GM19193 (cell line): ENCODE results near the gene OR12D1.

Experiments used
- POLR2A ChIP-seq: IDR thresholded peaks from 4 replicates; pipeline ENCODE4 v1.6.1; 2011; ENCODE audit not compliant: insufficient read depth, insufficient read length; ENCODE audit errors: extremely low read depth

OR12D1 gene

GRCh38 chr6:29451471-29452193 is 36.9 kb downstream of the OR12D1 start:
- no peak for TF ChIP-seq POLR2A

DNA sequence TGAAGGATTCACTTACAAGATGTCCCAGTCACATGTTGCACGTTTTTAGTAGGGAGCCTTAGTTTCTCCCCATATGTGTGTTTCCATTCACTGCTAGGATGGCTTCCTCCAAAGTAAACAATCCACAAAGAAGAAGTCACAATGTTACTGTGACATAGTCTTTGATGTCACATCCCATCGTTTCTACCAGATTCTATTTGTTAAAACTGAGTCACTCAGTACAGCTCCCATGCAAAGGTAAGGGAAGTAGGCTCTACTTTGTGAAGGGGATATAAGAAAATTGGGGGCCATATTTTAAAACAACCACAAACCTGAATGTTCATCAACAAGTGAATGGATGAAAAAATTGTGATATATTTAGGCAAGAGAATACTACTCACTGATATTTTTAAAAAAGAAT is 42.2 kb downstream of the OR12D1 start, which contains the start of the genes OR11A1 and OR2H1:
TSS of gene OR11A1 (minus strand) at position 101 of the 400 bp plus-strand sequence. CDS start 29,430 bp downstream, outside the sequence.
TSS of gene OR2H1 (plus strand) at position 185 of the 400 bp plus-strand sequence. CDS start 4,615 bp downstream, outside the sequence.
- TF ChIP-seq POLR2A = no peak

DNA sequence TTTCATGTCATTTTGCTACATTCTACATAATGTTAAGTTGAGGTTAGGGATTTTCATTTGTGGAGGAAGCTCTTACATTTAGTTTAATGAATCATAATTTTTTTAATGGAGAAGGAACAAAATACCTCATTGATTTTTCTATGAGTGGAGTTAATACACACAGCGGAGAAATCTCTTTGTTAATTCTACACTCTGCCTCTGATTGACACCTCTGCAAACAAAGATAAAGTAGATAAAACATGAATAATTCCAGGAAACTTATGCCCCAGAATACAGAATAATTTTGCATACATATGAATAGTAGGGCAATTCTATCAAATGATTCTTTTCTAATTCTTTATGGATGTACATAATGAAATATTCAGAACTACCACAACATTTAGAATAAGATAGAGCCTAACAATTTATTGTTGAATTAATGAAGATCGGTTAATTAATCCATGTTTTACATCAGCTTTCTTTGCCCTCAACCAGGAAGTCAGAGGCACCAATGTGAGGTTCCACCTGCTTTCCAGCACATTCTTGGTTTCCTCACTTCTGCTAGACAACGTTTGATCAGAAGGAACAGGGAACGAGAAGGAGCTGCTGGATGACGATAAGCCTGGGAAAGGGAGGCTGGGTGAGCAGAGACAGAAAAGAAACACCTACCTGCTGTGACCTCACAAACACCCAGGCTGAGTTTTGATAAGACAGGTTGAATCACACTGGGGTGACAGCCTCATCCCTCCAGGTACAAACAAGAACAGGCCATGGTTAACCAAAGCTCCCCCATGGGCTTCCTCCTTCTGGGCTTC is 46.5 kb downstream of the OR12D1 start:
- TF ChIP-seq POLR2A = no peak

GRCh38 chr6:29462022-29462421 is 47.3 kb downstream of the OR12D1 start:
- no peak for TF ChIP-seq POLR2A

DNA sequence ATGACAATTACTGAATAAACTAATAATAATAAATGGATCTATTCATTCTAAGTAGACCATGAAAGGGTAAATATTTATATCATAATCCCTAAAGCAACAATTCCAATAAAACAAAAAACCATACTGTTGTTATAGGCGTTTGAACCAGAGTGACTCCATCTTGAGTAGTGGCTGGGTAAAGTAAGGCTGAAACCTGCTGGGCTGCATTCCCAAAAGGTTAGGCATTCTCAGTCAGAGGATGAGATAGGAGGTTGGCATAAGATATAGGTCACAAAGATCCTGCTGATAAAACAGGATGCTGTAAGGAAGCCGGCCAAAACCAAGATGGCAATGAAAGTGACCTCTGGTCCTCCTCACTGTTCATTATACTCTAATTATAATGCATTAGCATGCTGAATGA is 50.6 kb downstream of the OR12D1 start:
- no peak for TF ChIP-seq POLR2A

GRCh38 chr6:29465801-29466200 is 51.1 kb downstream of the OR12D1 start:
- no peak for TF ChIP-seq POLR2A

DNA sequence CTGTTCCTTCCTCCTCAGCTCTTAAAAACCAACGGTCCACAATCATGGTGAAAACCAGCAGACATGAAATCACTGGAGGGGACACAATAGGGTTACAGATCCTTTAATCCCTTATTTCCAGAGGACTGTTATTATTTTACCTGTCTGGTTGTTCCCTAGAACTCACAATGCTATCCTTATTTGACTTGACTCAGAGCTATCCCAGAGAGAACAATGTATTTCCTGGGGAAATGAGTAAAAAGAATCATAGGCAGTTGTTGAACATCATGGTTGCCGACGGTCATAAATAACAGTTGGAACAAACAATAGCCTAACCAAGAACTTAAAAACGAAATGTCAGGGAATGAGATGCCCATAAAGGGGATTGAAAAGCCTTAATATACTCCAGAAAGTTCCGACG is 51.5 kb downstream of the OR12D1 start:
- TF ChIP-seq POLR2A = no peak
